CD4-positive, alpha-beta T cell (primary cell): ENCODE results near the gene TREM1. TPM values are rescaled to one million over a fixed set of nuclear protein-coding genes. Genes with fewer than 3 reads are reported as not detected.

ENCODE experiments used
- ATAC-seq: fragments of 200-7000 bp; cut with Tn5 transposase; one replicate; pipeline ENCODE4 v1.10.0; 2022; ENCODE audit warnings: mild to moderate bottlenecking; ENCODE audit not compliant: poor library complexity
- CTCF ChIA-PET: fragments of 350-600 bp; sonication (Branson Sonifier 250); formaldehyde crosslinking; loops from one replicate; lab custom pipeline; 2021; ENCODE audit warnings: antibody characterized with exemption, inconsistent platforms; lab: Charles Lee
- POLR2A ChIA-PET: fragments of 350-600 bp; sonication (Branson Sonifier 250); formaldehyde crosslinking; loops from one replicate; lab custom pipeline; 2021; ENCODE audit warnings: antibody characterized with exemption, inconsistent platforms; lab: Charles Lee
- DNase-seq, 14 experiments: peaks; one replicate each; pipeline ENCODE4 v3.0.0-alpha.2; 2013 to 2020; ENCODE audit warnings: mixed read lengths in 2 of 14
- H3K27ac ChIP-seq, 2 donors: one replicate each; pipeline versions ENCODE4 v1.5.1 to v1.7.0; 2013; ENCODE audit warnings: low read length in 2 of 2, low read depth in 1 of 2, mild to moderate bottlenecking in 1 of 2
- H3K27me3 ChIP-seq, 2 experiments: 1 replicate in 1 of 2; 2 replicates in 1 of 2; pipeline versions ENCODE4 v1.6.1 to v1.7.0; 2013; ENCODE audit warnings: low read length in 2 of 2, control low read depth in 1 of 2, mild to moderate bottlenecking in 1 of 2, moderate library complexity in 1 of 2; ENCODE audit not compliant: insufficient read depth in 2 of 2, control insufficient read depth in 1 of 2
- H3K36me3 ChIP-seq: one replicate; pipeline ENCODE4 v1.6.1; 2013; ENCODE audit warnings: low read length, control low read depth; ENCODE audit not compliant: insufficient read depth
- H3K4me1 ChIP-seq: one replicate; pipeline ENCODE4 v1.6.1; 2013; ENCODE audit warnings: low read length, control low read depth; ENCODE audit not compliant: insufficient read depth
- H3K4me3 ChIP-seq: one replicate; pipeline ENCODE4 v1.5.1; 2013; ENCODE audit warnings: mild to moderate bottlenecking, low read length, moderate library complexity
- H3K9me3 ChIP-seq, 2 experiments: 1 replicate in 1 of 2; 2 replicates in 1 of 2; pipeline versions ENCODE4 v1.6.1 to v1.7.0; 2013; ENCODE audit warnings: low read length in 2 of 2, mild to moderate bottlenecking in 2 of 2, control low read depth in 1 of 2, moderate library complexity in 1 of 2; ENCODE audit not compliant: control insufficient read depth in 1 of 2, insufficient read depth in 1 of 2
- H3K27ac Mint-ChIP-seq: one replicate; pipeline ENCODE4 v1.8.0; 2020; ENCODE audit warnings: mixed read lengths
- H3K27me3 Mint-ChIP-seq: one replicate; pipeline ENCODE4 v1.8.0; 2021; ENCODE audit warnings: mixed read lengths
- H3K36me3 Mint-ChIP-seq: one replicate; pipeline ENCODE4 v1.8.0; 2021; ENCODE audit warnings: low read depth, mixed read lengths
- H3K4me1 Mint-ChIP-seq: one replicate; pipeline ENCODE4 v1.8.0; 2021; ENCODE audit warnings: low read depth, mixed read lengths
- H3K4me3 Mint-ChIP-seq: one replicate; pipeline ENCODE4 v1.8.0; 2020; ENCODE audit warnings: mild to moderate bottlenecking, mixed read lengths
- H3K9me3 Mint-ChIP-seq: one replicate; pipeline ENCODE4 v1.8.0; 2020; ENCODE audit warnings: mixed read lengths
- intact Hi-C, 2 experiments: fragments of 100-400 bp; cut with DNase I in 1 of 2; cut with micrococcal nuclease in 1 of 2; formaldehyde crosslinking; loops; one replicate each; pipeline versions ENCODE4 v1.15.1 to v1.9.0; 2023 to 2025; cut with DNase I, micrococcal nuclease
- total RNA-seq, 174 experiments: library from RNA in 2 of 174; stranded (reverse) in 2 of 174; gene quantifications; one replicate each; pipeline ENCODE4 v1.2.3 and lab custom pipeline; 2021 to 2026
- TF ChIP-seq, protein P1 (sequence below): fragments of 200-600 bp; IDR thresholded peaks from one replicate; pipeline ENCODE4 v1.8.0; 2022; ENCODE audit warnings: antibody characterized with exemption, mild to moderate bottlenecking

The TREM1 gene
- total RNA-seq, 2 experiments from 2014 or later, result 1.8 to 2.8 TPM

DNA sequence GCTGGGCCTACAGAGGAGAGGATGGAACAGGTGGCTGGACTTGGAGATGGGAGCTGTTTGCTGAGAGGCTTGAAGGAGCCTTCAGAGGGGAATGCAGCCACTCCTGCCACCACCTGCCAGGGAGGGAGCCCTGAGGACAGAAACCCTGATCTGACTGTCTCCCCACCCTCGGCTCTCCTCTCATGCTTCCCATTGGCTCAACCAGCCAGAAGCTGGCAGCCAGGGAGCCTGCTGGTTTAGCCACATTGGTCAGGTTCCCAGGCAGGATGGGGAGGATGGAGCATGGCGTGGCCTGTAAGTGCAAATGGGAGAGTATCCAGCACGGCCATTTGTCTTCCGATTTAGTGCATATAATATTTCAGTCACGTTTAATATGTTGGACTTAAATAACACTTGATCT lies 12.8 kb downstream of the TREM1 start:
- Histone ChIP-seq H3K4me3 (no peak overlapping the region), H3K27ac (no peak overlapping the region), H3K9me3 (no peaks in the 10 kb centered on the region), H3K27me3 (no peaks in the 10 kb centered on the region), H3K36me3 (no peaks in the 10 kb centered on the region), H3K4me1 (peaks cover 10% of the 10 kb centered on the region)
- Mint-ChIP-seq H3K36me3 (no peaks in the 10 kb centered on the region), H3K4me3 (no peak overlapping the region), H3K9me3 (no peaks in the 10 kb centered on the region), H3K27me3 (no peaks in the 10 kb centered on the region), H3K4me1 (peaks cover 2% of the 10 kb centered on the region), H3K27ac (no peak overlapping the region)
- CTCF ChIA-PET, result no interaction called here
- DNase-seq, result no peak
- no peak for ATAC-seq
- intact Hi-C loops, result no loop called here
- POLR2A ChIA-PET, result no interaction called here
- TF ChIP-seq, protein P1, sequence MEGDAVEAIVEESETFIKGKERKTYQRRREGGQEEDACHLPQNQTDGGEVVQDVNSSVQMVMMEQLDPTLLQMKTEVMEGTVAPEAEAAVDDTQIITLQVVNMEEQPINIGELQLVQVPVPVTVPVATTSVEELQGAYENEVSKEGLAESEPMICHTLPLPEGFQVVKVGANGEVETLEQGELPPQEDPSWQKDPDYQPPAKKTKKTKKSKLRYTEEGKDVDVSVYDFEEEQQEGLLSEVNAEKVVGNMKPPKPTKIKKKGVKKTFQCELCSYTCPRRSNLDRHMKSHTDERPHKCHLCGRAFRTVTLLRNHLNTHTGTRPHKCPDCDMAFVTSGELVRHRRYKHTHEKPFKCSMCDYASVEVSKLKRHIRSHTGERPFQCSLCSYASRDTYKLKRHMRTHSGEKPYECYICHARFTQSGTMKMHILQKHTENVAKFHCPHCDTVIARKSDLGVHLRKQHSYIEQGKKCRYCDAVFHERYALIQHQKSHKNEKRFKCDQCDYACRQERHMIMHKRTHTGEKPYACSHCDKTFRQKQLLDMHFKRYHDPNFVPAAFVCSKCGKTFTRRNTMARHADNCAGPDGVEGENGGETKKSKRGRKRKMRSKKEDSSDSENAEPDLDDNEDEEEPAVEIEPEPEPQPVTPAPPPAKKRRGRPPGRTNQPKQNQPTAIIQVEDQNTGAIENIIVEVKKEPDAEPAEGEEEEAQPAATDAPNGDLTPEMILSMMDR, result no peak

DNA sequence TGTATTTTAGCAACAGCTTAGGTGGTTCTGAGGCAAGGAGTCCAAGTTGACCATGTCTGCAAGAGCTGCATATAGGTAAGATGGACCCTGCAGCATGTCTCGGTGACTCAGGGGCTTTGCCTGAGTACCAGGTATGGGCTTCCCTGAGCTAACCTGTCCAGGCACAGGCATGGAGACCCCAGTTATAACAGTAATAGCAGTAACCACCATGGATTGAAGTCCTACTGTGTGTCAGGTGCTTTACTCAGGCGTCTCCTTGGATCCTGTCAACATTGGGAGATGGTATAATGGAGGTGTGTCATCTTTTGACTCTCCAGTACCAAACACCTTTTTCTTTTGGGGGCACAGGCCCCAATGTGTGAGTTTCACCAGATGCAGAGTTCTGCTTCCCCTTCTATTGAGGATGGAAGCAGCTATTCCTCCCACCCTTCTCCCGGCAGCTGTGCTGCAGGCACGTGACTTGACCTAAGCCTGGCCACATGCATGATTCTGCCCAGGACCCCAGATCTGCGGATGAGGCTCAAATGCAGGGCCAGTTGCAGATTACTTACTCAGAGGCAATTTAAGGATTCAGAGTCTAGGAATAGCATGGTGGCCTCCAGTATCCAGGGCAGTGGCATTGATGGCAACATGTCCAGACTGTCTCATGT lies 13.8 kb downstream of the TREM1 start:
- Mint-ChIP-seq H3K27me3 (no peaks in the 10 kb centered on the region), H3K27ac (no peak overlapping the region), H3K4me1 (no peaks in the 10 kb centered on the region), H3K36me3 (no peaks in the 10 kb centered on the region), H3K9me3 (no peaks in the 10 kb centered on the region), H3K4me3 (no peak overlapping the region)
- DNase-seq (no peak), ATAC-seq (no peak)
- Histone ChIP-seq H3K27me3 (no peaks in the 10 kb centered on the region), H3K4me3 (no peak overlapping the region), H3K9me3 (no peaks in the 10 kb centered on the region), H3K4me1 (peaks cover 10% of the 10 kb centered on the region), H3K27ac (no peak overlapping the region), H3K36me3 (no peaks in the 10 kb centered on the region)
- CTCF ChIA-PET, result interaction anchor here (0.6 kb wide), 1 partner anchor 10 kb away, joined by 3 read pairs; no protein-coding TSS in a partner anchor
- intact Hi-C loops, result no loop called here
- TF ChIP-seq, protein P1, result no peak
- POLR2A ChIA-PET, result no interaction called here

DNA sequence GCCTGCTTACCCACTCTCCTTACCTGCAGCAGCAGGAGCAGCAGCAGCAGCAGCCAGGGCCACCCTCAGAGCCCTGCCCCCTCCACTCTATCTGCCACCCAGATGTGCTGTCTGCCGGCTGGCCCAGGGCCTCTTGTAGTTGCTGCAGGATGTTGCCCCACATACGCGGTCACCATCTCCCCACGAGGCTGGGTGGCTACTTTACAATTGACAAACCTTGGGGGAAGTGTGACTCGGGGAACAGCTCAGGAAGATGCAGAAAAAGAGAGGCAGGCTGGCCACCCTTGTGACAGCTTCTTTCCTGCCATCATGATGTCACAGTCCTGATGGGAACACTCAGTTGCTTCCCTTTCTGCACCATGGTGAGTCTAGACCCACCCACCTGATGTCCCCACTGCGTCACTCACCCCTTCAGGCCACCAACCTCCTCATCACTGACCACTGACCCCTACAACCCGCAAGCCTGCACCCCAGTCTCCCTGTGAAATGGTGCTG lies 14.5 kb downstream of the TREM1 start:
- no peak overlapping the region for H3K4me3 Mint-ChIP-seq
- H3K4me1 Mint-ChIP-seq, result no peaks in the 10 kb centered on the region
- intact Hi-C loops, result no loop called here
- H3K27ac Mint-ChIP-seq, result no peak overlapping the region
- POLR2A ChIA-PET, result no interaction called here
- TF ChIP-seq, protein P1, result no peak
- no peaks in the 10 kb centered on the region for H3K9me3 ChIP-seq
- H3K27me3 Mint-ChIP-seq, result no peaks in the 10 kb centered on the region
- H3K36me3 ChIP-seq, result no peaks in the 10 kb centered on the region
- ATAC-seq (peak; percentile 21), DNase-seq (peak in 3 of 14 experiments; percentile 32 to 73 (median 57))
- no peaks in the 10 kb centered on the region for H3K36me3 Mint-ChIP-seq
- no peak overlapping the region for H3K27ac ChIP-seq
- no peak overlapping the region for H3K4me3 ChIP-seq
- CTCF ChIA-PET, result interaction anchor here (0.6 kb wide), 1 partner anchor 9 kb away, joined by 3 read pairs; no protein-coding TSS in a partner anchor
- no peaks in the 10 kb centered on the region for H3K9me3 Mint-ChIP-seq
- H3K4me1 ChIP-seq, result peaks cover 10% of the 10 kb centered on the region
- no peaks in the 10 kb centered on the region for H3K27me3 ChIP-seq
